Cerebellar nuclear complex (tissue), 1 donor: ENCODE measurements around the gene RTN4RL1.

Experiments
- DNase-seq, 2 experiments: peaks; one replicate each; lab custom pipeline; 2025; lab: John Stamatoyannopoulos, UW

The RTN4RL1 gene

GRCh38 chr17:2059547-2060384, 34.6 kb upstream of the RTN4RL1 start:
- no peak for DNase-seq

GRCh38 chr17:2058586-2059546, 33.7 kb upstream of the RTN4RL1 start:
- no peak for DNase-seq

GRCh38 chr17:2057760-2058585, 32.8 kb upstream of the RTN4RL1 start:
- no peak for DNase-seq

- DNase-seq, result no peak
These were observed 32.1 kb upstream of the RTN4RL1 start for GRCh38 chr17:2057175-2057759.

- DNase-seq, result no peak
These were observed 31.4 kb upstream of the RTN4RL1 start for GRCh38 chr17:2056206-2057174.

- DNase-seq, result no peak
These were observed 30.4 kb upstream of the RTN4RL1 start for GRCh38 chr17:2055292-2056205.

- no peak for DNase-seq
These were observed 29.6 kb upstream of the RTN4RL1 start, which contains the start of gene HIC1 for GRCh38 chr17:2054512-2055291. Gene HIC1, plus strand, starts transcription at chr17:2055103. Its CDS starts 1,588 bp downstream, at chr17:2056691.

GRCh38 chr17:2054262-2054511, 29.1 kb upstream of the RTN4RL1 start:
- no peak for DNase-seq

GRCh38 chr17:2053380-2054261, 28.5 kb upstream of the RTN4RL1 start:
- no peak for DNase-seq

- DNase-seq, result no peak
These were observed 26.9 kb upstream of the RTN4RL1 start for GRCh38 chr17:2051933-2052559.

- no peak for DNase-seq
These were observed 26.2 kb upstream of the RTN4RL1 start for GRCh38 chr17:2051061-2051932.

- DNase-seq, result no peak
These were observed 25.3 kb upstream of the RTN4RL1 start for GRCh38 chr17:2050300-2051060.

GRCh38 chr17:2049333-2050299, 24.5 kb upstream of the RTN4RL1 start:
- no peak for DNase-seq

GRCh38 chr17:2048805-2049204, 23.7 kb upstream of the RTN4RL1 start:
- no peak for DNase-seq
